HG03064 (cell line): Measurements from ENCODE around the gene PFKFB1.

Source experiments
- ATAC-seq: cut with Tn5 transposase; IDR thresholded peaks from one replicate; pipeline ENCODE4 v1.9.1; 2021; ENCODE audit warnings: low read depth; ENCODE audit not compliant: unreplicated experiment

The PFKFB1 gene

DNA sequence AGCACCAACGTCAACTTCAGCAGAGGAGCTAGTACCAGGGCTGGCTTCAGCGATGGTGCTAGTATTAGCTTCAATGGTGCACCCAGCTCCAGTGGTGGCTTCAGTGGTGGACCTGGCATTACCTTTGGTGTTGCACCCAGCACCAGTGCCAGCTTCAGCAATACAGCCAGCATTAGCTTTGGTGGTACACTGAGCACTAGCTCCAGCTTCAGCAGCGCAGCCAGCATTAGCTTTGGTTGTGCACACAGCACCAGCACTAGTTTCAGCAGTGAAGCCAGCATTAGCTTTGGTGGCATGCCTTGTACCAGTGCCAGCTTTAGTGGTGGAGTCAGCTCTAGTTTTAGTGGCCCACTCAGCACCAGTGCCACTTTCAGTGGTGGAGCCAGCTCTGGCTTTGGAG, 65.1 kb downstream of the PFKFB1 start:
- no peak for ATAC-seq

DNA sequence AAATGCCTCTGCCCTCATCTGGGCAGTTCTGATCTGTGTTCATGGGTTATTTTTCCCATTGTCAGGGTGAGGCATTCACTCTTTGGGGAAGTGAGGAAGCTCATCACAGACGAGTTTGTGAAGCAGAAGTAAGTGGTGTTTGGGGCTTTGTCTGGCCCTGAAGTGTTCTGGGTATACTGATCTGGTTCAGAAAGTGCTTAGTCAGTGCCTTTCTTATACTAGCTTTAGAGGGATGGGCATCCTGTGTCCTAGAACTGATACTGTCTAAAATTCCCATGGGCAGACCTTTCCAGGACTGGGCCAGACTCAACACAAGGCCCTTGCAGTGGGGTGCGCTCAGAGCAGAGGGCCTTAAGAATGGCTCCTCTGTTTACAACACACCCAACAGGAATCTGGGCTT, 67.0 kb downstream of the PFKFB1 start:
- ATAC-seq = no peak

DNA sequence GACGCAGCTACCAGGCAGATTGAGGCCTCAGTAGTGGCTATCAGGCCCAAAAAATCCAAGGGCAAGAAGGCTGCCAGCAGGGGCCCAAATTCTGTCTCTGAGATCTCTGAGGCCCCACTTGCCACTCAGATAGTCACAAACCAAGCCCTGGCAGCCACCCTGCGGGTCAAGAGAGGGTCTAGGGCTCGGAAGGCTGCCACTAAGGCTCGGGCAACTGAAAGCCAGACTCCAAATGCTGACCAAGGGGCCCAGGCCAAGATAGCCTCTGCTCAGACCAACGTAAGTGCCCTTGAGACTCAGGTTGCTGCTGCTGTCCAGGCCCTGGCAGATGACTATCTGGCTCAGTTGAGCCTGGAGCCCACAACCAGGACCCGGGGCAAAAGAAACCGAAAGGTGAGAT, 70.6 kb downstream of the PFKFB1 start:
- ATAC-seq = no peak

DNA sequence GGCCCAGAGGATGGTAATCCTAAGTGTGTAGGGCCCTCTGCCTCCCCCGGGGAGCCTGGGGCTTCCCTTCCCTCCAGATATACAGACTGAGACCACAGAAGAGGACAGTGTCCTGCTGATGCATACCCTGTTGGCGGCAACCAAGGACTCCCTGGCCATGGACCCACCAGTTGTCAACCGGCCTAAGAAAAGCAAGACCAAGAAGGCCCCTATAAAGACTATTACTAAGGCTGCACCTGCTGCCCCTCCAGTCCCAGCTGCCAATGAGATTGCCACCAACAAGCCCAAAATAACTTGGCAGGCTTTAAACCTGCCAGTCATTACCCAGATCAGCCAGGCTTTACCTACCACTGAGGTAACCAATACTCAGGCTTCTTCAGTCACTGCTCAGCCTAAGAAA, 71.4 kb downstream of the PFKFB1 start:
- ATAC-seq = no peak

DNA sequence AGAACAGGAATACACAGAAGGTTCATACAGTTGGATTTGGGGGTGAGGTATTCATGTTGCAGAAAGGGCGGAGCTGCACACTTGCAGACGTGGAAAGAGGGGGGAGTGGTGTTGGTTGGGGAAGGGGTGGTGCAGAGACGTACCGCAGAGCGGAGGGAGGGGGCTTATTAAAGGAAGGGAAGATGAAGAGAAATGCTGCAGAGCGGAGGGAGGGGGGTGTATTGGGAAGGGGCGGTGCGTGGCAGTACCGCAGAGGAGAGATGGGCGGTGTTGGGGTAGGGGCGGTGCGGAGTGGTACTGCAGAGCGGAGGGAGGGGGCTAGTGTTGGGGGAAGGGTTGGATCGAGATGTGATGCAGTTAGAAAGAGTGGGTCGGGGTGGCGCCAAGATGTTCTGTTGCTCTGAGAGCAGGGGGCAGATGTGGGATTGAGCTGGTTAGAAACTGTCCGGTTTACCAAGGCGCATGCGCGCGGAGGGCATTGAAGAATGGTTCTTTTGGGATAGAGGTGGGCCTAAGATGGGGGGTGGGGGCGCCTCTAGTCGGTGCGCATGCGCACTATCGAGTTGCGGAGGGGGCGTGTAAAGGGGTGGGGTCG, 72.5 kb downstream of the PFKFB1 start:
- ATAC-seq = no peak

DNA sequence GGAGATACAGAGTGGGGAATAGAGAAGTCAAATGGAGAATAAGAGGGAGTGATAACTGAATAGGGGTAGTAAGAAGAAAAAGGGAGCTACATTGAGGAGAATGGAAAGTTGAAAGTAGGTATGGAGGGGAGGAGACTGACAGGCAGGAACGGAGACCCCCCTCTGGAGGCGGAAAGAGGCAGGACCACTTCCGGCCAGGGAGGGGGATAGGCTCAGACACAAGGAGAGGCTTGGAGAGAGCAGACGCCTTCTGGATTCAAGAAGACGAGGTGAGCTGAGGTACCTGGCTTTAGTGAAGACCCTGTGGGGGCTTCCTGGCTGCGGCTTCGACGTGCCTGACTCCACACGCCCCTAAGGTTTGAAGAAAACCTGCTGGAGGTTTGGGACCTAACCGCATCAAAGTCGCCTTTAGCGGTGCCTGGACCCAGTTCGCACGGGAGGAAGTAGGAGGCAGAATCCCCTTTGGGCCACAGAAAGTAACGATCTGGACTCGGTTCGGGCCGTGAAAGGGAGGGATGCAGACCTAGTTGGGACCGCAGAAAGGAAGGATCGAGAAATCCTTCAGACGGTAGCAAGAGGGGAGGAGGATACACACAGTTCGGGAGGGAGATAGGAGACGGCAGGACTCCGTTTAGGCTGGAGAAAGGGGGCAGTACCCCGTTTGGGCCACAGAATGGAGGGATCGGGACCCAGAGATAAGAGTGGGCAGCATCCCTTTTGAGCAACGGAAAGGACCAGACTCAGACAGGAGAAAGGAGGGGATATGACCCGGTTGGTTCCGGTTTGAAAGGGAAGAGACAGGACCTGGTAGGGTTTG, 73.2 kb downstream of the PFKFB1 start, which contains the start of gene TRO:
TSS of gene TRO (plus strand) at position 215 of the 817 bp plus-strand sequence. CDS start 1,423 bp downstream, outside the sequence.
- no peak for ATAC-seq

DNA sequence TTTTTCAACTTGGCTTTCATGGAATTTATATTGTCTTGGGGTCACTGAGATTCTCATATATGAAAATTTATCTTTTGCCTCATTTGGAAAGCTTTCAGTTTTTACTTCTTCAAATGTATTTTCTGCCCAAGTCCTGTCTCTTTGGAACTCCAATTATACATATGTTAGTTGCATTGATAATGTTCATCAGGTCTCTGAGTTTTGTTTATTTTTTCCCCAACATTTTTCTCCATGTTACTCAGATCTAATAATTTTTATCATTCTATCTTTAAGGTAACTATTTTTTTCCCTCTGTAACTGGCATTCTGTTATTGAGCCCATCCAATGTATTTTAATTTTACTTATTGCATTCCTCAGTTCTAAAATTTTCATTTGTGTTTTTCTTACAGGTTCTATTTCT, 84.0 kb downstream of the PFKFB1 start:
- ATAC-seq = no peak

DNA sequence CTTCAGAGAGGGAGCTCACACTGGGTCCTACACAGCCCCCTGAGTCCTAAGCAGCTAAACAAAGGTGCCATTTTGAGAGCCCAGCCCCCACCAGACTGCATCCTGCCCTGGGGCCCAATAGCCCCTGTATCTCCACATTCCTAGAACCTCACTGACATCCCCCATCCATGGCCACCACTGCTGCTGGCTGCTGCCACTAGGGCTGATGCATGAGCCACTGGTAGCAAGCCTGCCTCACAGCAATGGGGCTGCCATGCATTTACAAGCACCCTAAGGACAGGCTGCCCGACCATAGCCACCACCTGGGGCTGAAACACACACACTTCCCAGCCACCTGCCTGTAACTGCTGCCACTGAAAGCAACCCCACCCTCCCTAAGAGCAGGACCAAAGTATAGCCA, 99.8 kb downstream of the PFKFB1 start:
- no peak for ATAC-seq

DNA sequence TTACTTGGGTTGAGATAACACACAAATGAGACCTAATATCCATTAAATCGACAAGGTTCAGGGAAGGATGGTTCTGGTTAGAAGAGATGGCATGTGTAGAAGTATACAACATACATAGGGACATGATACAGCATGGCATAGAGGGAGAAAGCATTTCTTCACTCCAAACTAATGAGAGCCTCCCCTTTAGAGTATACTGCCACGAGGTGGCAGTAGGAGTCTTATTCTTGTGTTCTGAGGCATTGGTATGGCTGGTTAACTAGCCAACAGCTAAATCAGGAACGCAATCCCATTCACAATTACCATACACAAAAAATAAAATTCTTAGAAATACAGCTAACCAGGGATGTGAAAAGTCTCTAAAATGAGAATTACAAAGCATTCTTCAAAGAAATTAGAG, 102.4 kb downstream of the PFKFB1 start:
- no peak for ATAC-seq

DNA sequence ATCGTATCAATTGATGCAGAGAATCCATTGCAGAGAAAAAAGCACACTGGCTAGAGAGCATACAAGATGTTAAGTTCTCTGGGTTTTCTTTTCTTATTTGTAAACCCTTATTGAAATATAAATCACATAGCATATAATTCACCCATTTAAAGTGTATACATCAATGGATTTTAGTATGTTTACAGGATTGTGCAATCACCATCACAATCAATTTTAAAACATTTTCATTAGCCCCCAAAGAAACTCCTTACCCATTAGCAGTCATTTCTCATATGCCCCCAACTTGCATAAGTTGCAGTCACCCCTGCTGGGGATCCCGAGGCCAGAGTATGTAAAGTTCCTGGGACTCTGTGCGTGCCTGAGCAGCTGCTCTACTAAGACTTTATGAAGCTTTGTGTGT, 108.2 kb downstream of the PFKFB1 start:
- ATAC-seq = no peak
